H9 (cell line): ENCODE results near the gene CACNA1G. TPM values are rescaled to one million over a fixed set of nuclear protein-coding genes. Genes with fewer than 3 reads are reported as not detected.

ENCODE experiments used
- DNase-seq: peaks from one replicate; pipeline ENCODE4 v3.0.0-alpha.2; 2017
- H2AFZ ChIP-seq: one replicate; pipeline ENCODE4 v1.6.1; 2013; ENCODE audit warnings: mild to moderate bottlenecking, low read length, control low read depth, moderate library complexity
- H2AK5ac ChIP-seq: 2 replicates; pipeline ENCODE4 v1.6.1; 2013; ENCODE audit warnings: low read length, control low read depth, mixed read lengths; ENCODE audit not compliant: insufficient read length
- H2BK120ac ChIP-seq: one replicate; pipeline ENCODE4 v1.6.1; 2013; ENCODE audit warnings: low read depth, mild to moderate bottlenecking, low read length, control low read depth, inconsistent platforms; ENCODE audit not compliant: poor library complexity, severe bottlenecking
- H2BK12ac ChIP-seq: 2 replicates; pipeline ENCODE4 v1.6.1; 2013; ENCODE audit warnings: low read length, control low read depth, mixed read lengths, low read depth; ENCODE audit not compliant: insufficient read length
- H2BK15ac ChIP-seq: 2 replicates; pipeline ENCODE4 v1.6.1; 2013; ENCODE audit warnings: low read depth, low read length, control low read depth
- H2BK20ac ChIP-seq: one replicate; pipeline ENCODE4 v1.6.1; 2013; ENCODE audit warnings: low read depth, mild to moderate bottlenecking, low read length, control low read depth, inconsistent platforms; ENCODE audit not compliant: poor library complexity, severe bottlenecking
- H2BK5ac ChIP-seq: 2 replicates; pipeline ENCODE4 v1.6.1; 2013; ENCODE audit warnings: low read length, control low read depth, mixed read lengths; ENCODE audit not compliant: insufficient read length
- H3K14ac ChIP-seq: 2 replicates; pipeline ENCODE4 v1.6.1; 2013; ENCODE audit warnings: low read length, control low read depth; ENCODE audit not compliant: insufficient read depth
- H3K18ac ChIP-seq: 2 replicates; pipeline ENCODE4 v1.6.1; 2013; ENCODE audit warnings: low read depth, mild to moderate bottlenecking, mixed read lengths, low read length, control low read depth; ENCODE audit not compliant: insufficient read length
- H3K23ac ChIP-seq: 2 replicates; pipeline ENCODE4 v1.6.1; 2013; ENCODE audit warnings: low read length, control low read depth, mixed read lengths, low read depth; ENCODE audit not compliant: insufficient read length
- H3K23me2 ChIP-seq: 2 replicates; pipeline ENCODE4 v1.6.1; 2013; ENCODE audit warnings: low read depth, mild to moderate bottlenecking, mixed read lengths, low read length, control low read depth; ENCODE audit not compliant: insufficient read length, poor library complexity, severe bottlenecking
- H3K27ac ChIP-seq: 2 replicates; pipeline ENCODE4 v1.5.1; 2013; ENCODE audit warnings: low read length, control low read depth, mixed read lengths, low read depth; ENCODE audit not compliant: insufficient read length
- H3K27me3 ChIP-seq: 2 replicates; pipeline ENCODE4 v1.6.1; 2013; ENCODE audit warnings: low read length, control low read depth, inconsistent platforms; ENCODE audit not compliant: insufficient read depth
- H3K4ac ChIP-seq: 2 replicates; pipeline ENCODE4 v1.6.1; 2013; ENCODE audit warnings: low read depth, mild to moderate bottlenecking, control low read depth, inconsistent platforms, low read length, moderate library complexity
- H3K4me1 ChIP-seq: 2 replicates; pipeline ENCODE4 v1.6.1; 2013; ENCODE audit warnings: low read length, control low read depth, inconsistent platforms; ENCODE audit not compliant: insufficient read depth
- H3K4me2 ChIP-seq: 2 replicates; pipeline ENCODE4 v1.6.1; 2013; ENCODE audit warnings: low read length, control low read depth, mixed read lengths; ENCODE audit not compliant: insufficient read length, insufficient read depth
- H3K56ac ChIP-seq: 2 replicates; pipeline ENCODE4 v1.6.1; 2013; ENCODE audit warnings: low read depth, mild to moderate bottlenecking, mixed read lengths, low read length, control low read depth; ENCODE audit not compliant: insufficient read length
- H3K79me1 ChIP-seq: 2 replicates; pipeline ENCODE4 v1.6.1; 2013; ENCODE audit warnings: low read depth, mild to moderate bottlenecking, moderate library complexity, low read length, control low read depth, inconsistent platforms; ENCODE audit not compliant: insufficient read depth, poor library complexity, severe bottlenecking
- H3K79me2 ChIP-seq: 2 replicates; pipeline ENCODE4 v1.6.1; 2013; ENCODE audit warnings: low read length, control low read depth, inconsistent platforms; ENCODE audit not compliant: insufficient read depth
- H3K9ac ChIP-seq: 2 replicates; pipeline ENCODE4 v1.6.1; 2013; ENCODE audit warnings: low read length, control low read depth, mixed read lengths; ENCODE audit not compliant: insufficient read length; ENCODE audit errors: extremely low read depth
- H3K9me3 ChIP-seq: one replicate; pipeline ENCODE4 v1.6.1; 2013; ENCODE audit warnings: low read depth, low read length, inconsistent platforms; ENCODE audit not compliant: control insufficient read depth
- H3T11ph ChIP-seq: one replicate; pipeline ENCODE4 v1.6.1; 2013; ENCODE audit warnings: mild to moderate bottlenecking, low read length, control low read depth, inconsistent platforms
- H4K20me1 ChIP-seq: one replicate; pipeline ENCODE4 v1.6.1; 2013; ENCODE audit not compliant: control insufficient read depth, insufficient read length, insufficient read depth
- H4K5ac ChIP-seq: 2 replicates; pipeline ENCODE4 v1.6.1; 2013; ENCODE audit warnings: low read depth, mild to moderate bottlenecking, mixed read lengths, low read length, control low read depth; ENCODE audit not compliant: insufficient read length
- H4K8ac ChIP-seq: replicated peaks from 2 replicates; pipeline ENCODE4 v1.6.1; 2013; ENCODE audit warnings: low read length, control low read depth, mixed read lengths, low read depth; ENCODE audit not compliant: insufficient read length
- H4K91ac ChIP-seq: 2 replicates; pipeline ENCODE4 v1.6.1; 2013; ENCODE audit warnings: low read depth, mild to moderate bottlenecking, moderate library complexity, mixed read lengths, low read length, control low read depth; ENCODE audit not compliant: insufficient read length
- H3K27ac Mint-ChIP-seq, 3 experiments: 2 replicates in 2 of 3; 3 replicates in 1 of 3; pipeline ENCODE4 v1.8.0; 2020 to 2021; ENCODE audit warnings: mixed read lengths in 3 of 3, mild to moderate bottlenecking in 1 of 3, moderate library complexity in 1 of 3
- H3K27me3 Mint-ChIP-seq: 2 replicates; pipeline ENCODE4 v1.8.0; 2021; ENCODE audit warnings: low read depth, mild to moderate bottlenecking, moderate library complexity, mixed read lengths
- H3K36me3 Mint-ChIP-seq, 3 experiments: 2 replicates in 2 of 3; 3 replicates in 1 of 3; pipeline ENCODE4 v1.8.0; 2020 to 2021; ENCODE audit warnings: low read depth in 3 of 3, mixed read lengths in 3 of 3; ENCODE audit not compliant: insufficient read depth in 1 of 3
- H3K4me1 Mint-ChIP-seq, 2 experiments: 2 replicates each; pipeline ENCODE4 v1.8.0; 2020; ENCODE audit warnings: mixed read lengths in 2 of 2
- H3K4me3 Mint-ChIP-seq, 2 experiments: 2 replicates in 1 of 2; 3 replicates in 1 of 2; pipeline ENCODE4 v1.8.0; 2020 to 2021; ENCODE audit warnings: mild to moderate bottlenecking in 2 of 2, mixed read lengths in 2 of 2, moderate library complexity in 1 of 2
- H3K9me3 Mint-ChIP-seq, 2 experiments: 2 replicates in 1 of 2; 3 replicates in 1 of 2; pipeline ENCODE4 v1.8.0; 2020; ENCODE audit warnings: mild to moderate bottlenecking in 2 of 2, mixed read lengths in 2 of 2, moderate library complexity in 1 of 2
- WGBS: extraction: QIAGEN DNeasy Blood & Tissue Kit; methylation state at CpG from one replicate; pipeline ENCODE4 v1.1.7; 2013; ENCODE audit warnings: missing lambda C conversion rate, low lambda C conversion rate, mixed read lengths; ENCODE audit not compliant: insufficient read length; ENCODE audit errors: extremely low coverage; 5-methylcytosine and 5-hydroxymethylcytosine counted together
- total RNA-seq: library from RNA; stranded (reverse); gene quantifications from 2 replicates; pipeline ENCODE4 v1.2.1, GENCODE V29; 2021
- TF ChIP-seq, protein P1 (sequence below): fragments of 200-600 bp; sonication (generic); conservative IDR thresholded peaks from 3 replicates; pipeline ENCODE4 v1.8.0; 2021; ENCODE audit warnings: antibody characterized with exemption, mild to moderate bottlenecking

The CACNA1G gene
- total RNA-seq, 1 experiment from 2014 or later = 1.5 TPM

- Histone ChIP-seq H3K4ac (no peak overlapping the region), H3K23ac (no peak overlapping the region), H3K9ac (no peak overlapping the region), H2BK20ac (no peak overlapping the region), H2AFZ (no peak overlapping the region), H3K9me3 (no peaks in the 10 kb centered on the region), H3K56ac (no peak overlapping the region), H2AK5ac (no peak overlapping the region), H3K4me1 (peaks cover 6% of the 10 kb centered on the region; the same call in 1 of the 2 replicates), H3K23me2 (no peaks in the 10 kb centered on the region), H3K79me1 (no peaks in the 10 kb centered on the region), H2BK15ac (no peak overlapping the region), H2BK12ac (no peak overlapping the region), H4K20me1 (no peaks in the 10 kb centered on the region), H4K5ac (no peak overlapping the region), H2BK120ac (no peak overlapping the region), H4K8ac (no peak overlapping the region), H2BK5ac (no peak overlapping the region), H3K4me2 (no peak overlapping the region), H4K91ac (no peak overlapping the region), H3T11ph (no peak overlapping the region), H3K14ac (no peak overlapping the region), H3K79me2 (no peaks in the 10 kb centered on the region), H3K27me3 (no peaks in the 10 kb centered on the region), H3K27ac (no peak overlapping the region), H3K18ac (no peak overlapping the region)
- Mint-ChIP-seq H3K27me3 (peaks cover 9% of the 10 kb centered on the region), H3K36me3 (no peaks in the 10 kb centered on the region; a peak in 1 of 7 replicates), H3K9me3 (no peaks in the 10 kb centered on the region), H3K4me3 (no peak overlapping the region), H3K27ac (no peak overlapping the region), H3K4me1 (peaks cover 40 to 45% of the 10 kb centered on the region in 2 experiments)
- WGBS = no CpG with 5 or more reads among the region's 12 CpGs
- TF ChIP-seq, protein P1, sequence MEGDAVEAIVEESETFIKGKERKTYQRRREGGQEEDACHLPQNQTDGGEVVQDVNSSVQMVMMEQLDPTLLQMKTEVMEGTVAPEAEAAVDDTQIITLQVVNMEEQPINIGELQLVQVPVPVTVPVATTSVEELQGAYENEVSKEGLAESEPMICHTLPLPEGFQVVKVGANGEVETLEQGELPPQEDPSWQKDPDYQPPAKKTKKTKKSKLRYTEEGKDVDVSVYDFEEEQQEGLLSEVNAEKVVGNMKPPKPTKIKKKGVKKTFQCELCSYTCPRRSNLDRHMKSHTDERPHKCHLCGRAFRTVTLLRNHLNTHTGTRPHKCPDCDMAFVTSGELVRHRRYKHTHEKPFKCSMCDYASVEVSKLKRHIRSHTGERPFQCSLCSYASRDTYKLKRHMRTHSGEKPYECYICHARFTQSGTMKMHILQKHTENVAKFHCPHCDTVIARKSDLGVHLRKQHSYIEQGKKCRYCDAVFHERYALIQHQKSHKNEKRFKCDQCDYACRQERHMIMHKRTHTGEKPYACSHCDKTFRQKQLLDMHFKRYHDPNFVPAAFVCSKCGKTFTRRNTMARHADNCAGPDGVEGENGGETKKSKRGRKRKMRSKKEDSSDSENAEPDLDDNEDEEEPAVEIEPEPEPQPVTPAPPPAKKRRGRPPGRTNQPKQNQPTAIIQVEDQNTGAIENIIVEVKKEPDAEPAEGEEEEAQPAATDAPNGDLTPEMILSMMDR = no peak
- DNase-seq = no peak
Measured at GRCh38 chr17:50664788-50665458, 104.4 kb downstream of the CACNA1G start.
